Natural killer cell (primary cell): Measurements from ENCODE around the gene CDKL5. TPM values are rescaled to one million over a fixed set of nuclear protein-coding genes. Genes with fewer than 3 reads are reported as not detected.

Experiments
- ATAC-seq, 3 donors: fragments of 150-1000 bp in 2 of 3; fragments of 200-7000 bp in 1 of 3; cut with Tn5 transposase; 1 replicate in 1 of 3; 2 replicates in 2 of 3; pipeline ENCODE4 v1.10.0; 2021; ENCODE audit warnings: mild to moderate bottlenecking in 2 of 3, moderate library complexity in 2 of 3
- DNase-seq, 2 donors: peaks; one replicate each; pipeline versions ENCODE4 v3.0.0 to v3.0.0-alpha.2; 2013 to 2021; ENCODE audit warnings: mixed read lengths in 1 of 2
- H3K27ac ChIP-seq: one replicate; pipeline ENCODE4 v1.5.1; 2013; ENCODE audit warnings: mild to moderate bottlenecking, low read length
- H3K27me3 ChIP-seq: one replicate; pipeline ENCODE4 v1.6.1; 2013; ENCODE audit warnings: low read length; ENCODE audit not compliant: control insufficient read depth, insufficient read depth
- H3K36me3 ChIP-seq: one replicate; pipeline ENCODE4 v1.6.1; 2013; ENCODE audit warnings: low read length; ENCODE audit not compliant: control insufficient read depth, insufficient read depth
- H3K4me1 ChIP-seq: one replicate; pipeline ENCODE4 v1.6.1; 2013; ENCODE audit warnings: low read length; ENCODE audit not compliant: control insufficient read depth, insufficient read depth
- H3K4me3 ChIP-seq: one replicate; pipeline ENCODE4 v1.5.1; 2013; ENCODE audit warnings: low read length
- H3K9me3 ChIP-seq: one replicate; pipeline ENCODE4 v1.6.1; 2013; ENCODE audit warnings: low read length; ENCODE audit not compliant: control insufficient read depth, insufficient read depth
- H3K27ac Mint-ChIP-seq, 2 donors: one replicate each; pipeline ENCODE4 v1.8.0; 2022; ENCODE audit warnings: mild to moderate bottlenecking in 2 of 2, mixed read lengths in 2 of 2, moderate library complexity in 1 of 2
- H3K27me3 Mint-ChIP-seq, 2 donors: one replicate each; pipeline ENCODE4 v1.8.0; 2022; ENCODE audit warnings: low read depth in 2 of 2, mixed read lengths in 2 of 2
- H3K36me3 Mint-ChIP-seq: one replicate; pipeline ENCODE4 v1.8.0; 2022; ENCODE audit warnings: mixed read lengths
- H3K4me1 Mint-ChIP-seq, 2 donors: one replicate each; pipeline ENCODE4 v1.8.0; 2022; ENCODE audit warnings: mixed read lengths in 2 of 2
- H3K4me3 Mint-ChIP-seq: one replicate; pipeline ENCODE4 v1.8.0; 2022; ENCODE audit warnings: mild to moderate bottlenecking, moderate library complexity, mixed read lengths
- H3K9me3 Mint-ChIP-seq, 2 donors: one replicate each; pipeline ENCODE4 v1.8.0; 2022; ENCODE audit warnings: mixed read lengths in 2 of 2
- WGBS: methylation state at CpG from one replicate; pipeline ENCODE4 v1.1.7; 2013; ENCODE audit warnings: missing lambda C conversion rate; ENCODE audit not compliant: insufficient coverage; 5-methylcytosine and 5-hydroxymethylcytosine counted together
- intact Hi-C: fragments of 100-400 bp; cut with micrococcal nuclease; formaldehyde crosslinking; loops from one replicate; pipeline ENCODE4 v1.14.2; 2022
- total RNA-seq, 4 donors: library from RNA; stranded (reverse); fragments of 120-200 nt in 1 of 4; gene quantifications; one replicate each; pipeline versions ENCODE4 v1.2.3 to v1.2.4, GENCODE V29; 2013 to 2022
- TF ChIP-seq, protein P1 (sequence below): fragments of 200-600 bp; IDR thresholded peaks from one replicate; pipeline ENCODE4 v1.8.0; 2022; ENCODE audit warnings: antibody characterized with exemption

The CDKL5 gene
- total RNA-seq, 3 donors from 2014 or later (not counting 1 experiment from before 2014, with no cell fraction given), result 3.4 to 4.3 (median 3.5) TPM

- Mint-ChIP-seq H3K9me3 (no peaks in the 10 kb centered on the region), H3K4me1 (no peaks in the 10 kb centered on the region), H3K27ac (no peak overlapping the region), H3K27me3 (peaks cover 2 to 26% of the 10 kb centered on the region in 2 donors), H3K4me3 (no peak overlapping the region), H3K36me3 (no peaks in the 10 kb centered on the region)
- intact Hi-C loops, result no loop called here
- H3K4me3 ChIP-seq, result no peak overlapping the region
- no peaks in the 10 kb centered on the region for H3K36me3 ChIP-seq
- TF ChIP-seq, protein P1, sequence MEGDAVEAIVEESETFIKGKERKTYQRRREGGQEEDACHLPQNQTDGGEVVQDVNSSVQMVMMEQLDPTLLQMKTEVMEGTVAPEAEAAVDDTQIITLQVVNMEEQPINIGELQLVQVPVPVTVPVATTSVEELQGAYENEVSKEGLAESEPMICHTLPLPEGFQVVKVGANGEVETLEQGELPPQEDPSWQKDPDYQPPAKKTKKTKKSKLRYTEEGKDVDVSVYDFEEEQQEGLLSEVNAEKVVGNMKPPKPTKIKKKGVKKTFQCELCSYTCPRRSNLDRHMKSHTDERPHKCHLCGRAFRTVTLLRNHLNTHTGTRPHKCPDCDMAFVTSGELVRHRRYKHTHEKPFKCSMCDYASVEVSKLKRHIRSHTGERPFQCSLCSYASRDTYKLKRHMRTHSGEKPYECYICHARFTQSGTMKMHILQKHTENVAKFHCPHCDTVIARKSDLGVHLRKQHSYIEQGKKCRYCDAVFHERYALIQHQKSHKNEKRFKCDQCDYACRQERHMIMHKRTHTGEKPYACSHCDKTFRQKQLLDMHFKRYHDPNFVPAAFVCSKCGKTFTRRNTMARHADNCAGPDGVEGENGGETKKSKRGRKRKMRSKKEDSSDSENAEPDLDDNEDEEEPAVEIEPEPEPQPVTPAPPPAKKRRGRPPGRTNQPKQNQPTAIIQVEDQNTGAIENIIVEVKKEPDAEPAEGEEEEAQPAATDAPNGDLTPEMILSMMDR, result no peak
- WGBS, result 95% methylated on average over 2 of the region's 5 CpGs
- ATAC-seq (no peak), DNase-seq (no peak)
- H3K27ac ChIP-seq, result no peak overlapping the region
- no peaks in the 10 kb centered on the region for H3K9me3 ChIP-seq
- H3K27me3 ChIP-seq, result no peaks in the 10 kb centered on the region
- H3K4me1 ChIP-seq, result no peaks in the 10 kb centered on the region
These were observed 276.4 kb downstream of the CDKL5 start for GRCh38 chrX:18701621-18702361.

- Histone ChIP-seq H3K4me3 (no peak overlapping the region), H3K27ac (no peak overlapping the region), H3K4me1 (no peaks in the 10 kb centered on the region), H3K36me3 (no peaks in the 10 kb centered on the region), H3K9me3 (no peaks in the 10 kb centered on the region), H3K27me3 (no peaks in the 10 kb centered on the region)
- no peaks in the 10 kb centered on the region for H3K4me1 Mint-ChIP-seq
- 86% methylated on average over 5 of the region's 12 CpGs for WGBS
- H3K4me3 Mint-ChIP-seq, result no peak overlapping the region
- intact Hi-C loops, result no loop called here
- H3K9me3 Mint-ChIP-seq, result no peaks in the 10 kb centered on the region
- no peaks in the 10 kb centered on the region for H3K36me3 Mint-ChIP-seq
- DNase-seq, result no peak
- ATAC-seq, result no peak
- no peak overlapping the region for H3K27ac Mint-ChIP-seq
- TF ChIP-seq, protein P1, result no peak
- peaks cover 2 to 18% of the 10 kb centered on the region in 2 donors for H3K27me3 Mint-ChIP-seq
These were observed 277.2 kb downstream of the CDKL5 start for GRCh38 chrX:18702362-18703195.

Other genes starting within 250 kb of the CDKL5 start
- 1 to 10 TPM in 1 of 3 donors, under 1 TPM in 2; 0.16 to 1.3 (median 0.48) TPM for gene BEND2, start 204.7 kb upstream of the CDKL5 start, total RNA-seq
- under 1 TPM; 0.21 to 0.50 (median 0.41) TPM for gene SCML2, start 70.9 kb upstream of the CDKL5 start, total RNA-seq
- gene RS1, start 246.5 kb downstream of the CDKL5 start, total RNA-seq, result not detected